HepG2 (cell line): ENCODE data around the gene TPST2. TPM values are rescaled to one million over a fixed set of nuclear protein-coding genes. Genes with fewer than 3 reads are reported as not detected.
A peak's percentile ranks its signal among the peaks of the same experiment; 100 is the strongest.

Experiments used
- ATF5 ChIP-seq: sonication (generic); formaldehyde crosslinking; IDR thresholded peaks from 2 replicates; pipeline ENCODE4 v1.4.0; 2020; ENCODE audit warnings: mild to moderate bottlenecking, low read depth, missing genetic modification reagents
- ETV5 ChIP-seq: IDR thresholded peaks from 2 replicates; pipeline ENCODE4 v1.6.1; 2018; ENCODE audit warnings: missing biosample characterization, missing genetic modification reagents, inconsistent platforms, borderline replicate concordance
- GTF2F1 ChIP-seq: fragments of 150-350 bp; IDR thresholded peaks from 2 replicates; pipeline ENCODE4 v1.6.1; 2014; ENCODE audit warnings: low read length
- IKZF4 ChIP-seq: sonication (generic); formaldehyde crosslinking; IDR thresholded peaks from 2 replicates; pipeline ENCODE4 v1.5.1; 2020; ENCODE audit warnings: borderline replicate concordance, mild to moderate bottlenecking, low read depth, missing genetic modification reagents; ENCODE audit errors: not compliant biosample characterization
- IRX3 ChIP-seq: sonication (generic); formaldehyde crosslinking; IDR thresholded peaks from 2 replicates; pipeline ENCODE4 v1.8.1; 2023; ENCODE audit warnings: mild to moderate bottlenecking, low read depth, missing genetic modification reagents, borderline replicate concordance
- KAT7 ChIP-seq: IDR thresholded peaks from 2 replicates; pipeline ENCODE4 v1.6.1; 2018; ENCODE audit warnings: borderline replicate concordance, missing compliant biosample characterization
- KMT2B ChIP-seq: IDR thresholded peaks from 2 replicates; pipeline ENCODE4 v1.6.1; 2016; ENCODE audit warnings: missing genetic modification reagents, missing compliant biosample characterization
- MAFG ChIP-seq: sonication (generic); formaldehyde crosslinking; IDR thresholded peaks from 2 replicates; pipeline ENCODE4 v1.5.1; 2020; ENCODE audit warnings: mild to moderate bottlenecking, missing genetic modification reagents
- NFKBIZ ChIP-seq: IDR thresholded peaks from 2 replicates; pipeline ENCODE4 v1.6.1; 2018; ENCODE audit warnings: missing genetic modification reagents, missing compliant biosample characterization
- NR2F6 ChIP-seq, 2 experiments: IDR thresholded peaks; 2 replicates each; pipeline ENCODE4 v1.6.1; 2016; ENCODE audit warnings: antibody characterized with exemption in 1 of 2, mild to moderate bottlenecking in 1 of 2
- PPARG ChIP-seq: conservative IDR thresholded peaks from 2 replicates; pipeline ENCODE4 v1.6.1; 2016; ENCODE audit warnings: missing biosample characterization, missing genetic modification reagents
- PRPF4 ChIP-seq: fragments of 200-400 bp; formaldehyde crosslinking; IDR thresholded peaks from 2 replicates; pipeline ENCODE4 v1.6.1; 2016; ENCODE audit warnings: low read length, low read depth; ENCODE audit not compliant: poor library complexity, severe bottlenecking
- RAD21 ChIP-seq: fragments of 450-650 bp; formaldehyde crosslinking; IDR thresholded peaks from 2 replicates; pipeline ENCODE4 v1.5.0; 2020; ENCODE audit warnings: mild to moderate bottlenecking
- REPIN1 ChIP-seq: sonication (generic); formaldehyde crosslinking; IDR thresholded peaks from 2 replicates; pipeline ENCODE4 v1.8.0; 2022; ENCODE audit warnings: missing genetic modification reagents, low read depth, mild to moderate bottlenecking, borderline replicate concordance
- RFX5 ChIP-seq: IDR thresholded peaks from 2 replicates; pipeline ENCODE4 v1.6.1; 2011; ENCODE audit warnings: low read depth, low read length, improper control_type of control experiment
- STAG1 ChIP-seq: sonication (generic); formaldehyde crosslinking; IDR thresholded peaks from 2 replicates; pipeline ENCODE4 v1.4.0; 2020; ENCODE audit warnings: missing genetic modification reagents
- SYNCRIP ChIP-seq: fragments of 200-400 bp; formaldehyde crosslinking; IDR thresholded peaks from 2 replicates; pipeline ENCODE4 v1.6.1; 2018; ENCODE audit warnings: mild to moderate bottlenecking, low read depth, low read length; ENCODE audit not compliant: insufficient read depth
- ZC3H13 ChIP-seq: sonication (generic); formaldehyde crosslinking; IDR thresholded peaks from 2 replicates; pipeline ENCODE4 v1.8.1; 2023; ENCODE audit warnings: mild to moderate bottlenecking, missing genetic modification reagents, moderate library complexity
- ZMYM3 ChIP-seq: sonication (generic); formaldehyde crosslinking; IDR thresholded peaks from 2 replicates; pipeline ENCODE4 v1.5.1; 2020; ENCODE audit warnings: mild to moderate bottlenecking, missing genetic modification reagents
- ZNF383 ChIP-seq: sonication (generic); formaldehyde crosslinking; IDR thresholded peaks from 2 replicates; pipeline ENCODE4 v1.4.0; 2020; ENCODE audit warnings: missing genetic modification reagents, mild to moderate bottlenecking, borderline replicate concordance
- ZNF484 ChIP-seq: sonication (generic); formaldehyde crosslinking; IDR thresholded peaks from 2 replicates; pipeline ENCODE4 v1.5.1; 2020; ENCODE audit warnings: mild to moderate bottlenecking, low read depth, missing genetic modification reagents, borderline replicate concordance
- ZNF619 ChIP-seq: sonication (generic); formaldehyde crosslinking; IDR thresholded peaks from 2 replicates; pipeline ENCODE4 v1.4.0; 2020; ENCODE audit warnings: mild to moderate bottlenecking, missing genetic modification reagents
- ZNF737 ChIP-seq: sonication (generic); formaldehyde crosslinking; IDR thresholded peaks from 2 replicates; pipeline ENCODE4 v1.5.0; 2020; ENCODE audit warnings: missing genetic modification reagents, mild to moderate bottlenecking, borderline replicate concordance
- ZNF75D ChIP-seq: sonication (generic); formaldehyde crosslinking; IDR thresholded peaks from 2 replicates; pipeline ENCODE4 v1.8.1; 2023; ENCODE audit warnings: missing genetic modification reagents, mild to moderate bottlenecking, borderline replicate concordance
- polyA plus RNA-seq, 8 experiments: library from polyadenylated mRNA; depleted of rRNA in 3 of 8; stranded (reverse) in 7 of 8; unstranded in 1 of 8; fragments of >200 nt; fragmentation: Illumina TruSeq in 4 of 8; extraction: Trizol in 4 of 8; gene quantifications; 2 replicates each; pipeline versions ENCODE4 v1.2.1 to v1.2.3, GENCODE V29; 2011 to 2016; ENCODE audit warnings: low read depth in 4 of 8, missing spikeins in 1 of 8, mixed read lengths in 1 of 8; ENCODE audit not compliant: insufficient read depth in 1 of 8
- total RNA-seq, 5 experiments: library from RNA; depleted of rRNA; stranded (reverse); fragments of >200 nt; fragmentation: Illumina TruSeq; extraction: Trizol; gene quantifications; 2 replicates each; pipeline ENCODE4 v1.2.3, GENCODE V29; 2016; ENCODE audit warnings: low read depth in 1 of 5
- TF ChIP-seq, protein P1 (sequence below): sonication (generic); formaldehyde crosslinking; IDR thresholded peaks from 2 replicates; pipeline ENCODE4 v1.9.0; 2022; ENCODE audit warnings: low read depth, missing genetic modification reagents
- TF ChIP-seq, protein P2 (sequence below): sonication (generic); formaldehyde crosslinking; IDR thresholded peaks from 2 replicates; pipeline ENCODE4 v1.4.0; 2020; ENCODE audit warnings: missing genetic modification reagents, mild to moderate bottlenecking, borderline replicate concordance
- TF ChIP-seq, protein P3 (sequence below): sonication (generic); formaldehyde crosslinking; IDR thresholded peaks from 2 replicates; pipeline ENCODE4 v1.5.1; 2020; ENCODE audit warnings: missing genetic modification reagents, mild to moderate bottlenecking, borderline replicate concordance

TPST2 gene
- total and polyA plus RNA-seq, 2 of the 13 experiments (the other 11 are each of a cell fraction or from before 2014, with no cell fraction given) = 15.2 to 23.8 TPM

GRCh38 chr22:26588729-26589366 is 1.1 kb downstream of the TPST2 start (continued):
- TF ChIP-seq, protein P1, sequence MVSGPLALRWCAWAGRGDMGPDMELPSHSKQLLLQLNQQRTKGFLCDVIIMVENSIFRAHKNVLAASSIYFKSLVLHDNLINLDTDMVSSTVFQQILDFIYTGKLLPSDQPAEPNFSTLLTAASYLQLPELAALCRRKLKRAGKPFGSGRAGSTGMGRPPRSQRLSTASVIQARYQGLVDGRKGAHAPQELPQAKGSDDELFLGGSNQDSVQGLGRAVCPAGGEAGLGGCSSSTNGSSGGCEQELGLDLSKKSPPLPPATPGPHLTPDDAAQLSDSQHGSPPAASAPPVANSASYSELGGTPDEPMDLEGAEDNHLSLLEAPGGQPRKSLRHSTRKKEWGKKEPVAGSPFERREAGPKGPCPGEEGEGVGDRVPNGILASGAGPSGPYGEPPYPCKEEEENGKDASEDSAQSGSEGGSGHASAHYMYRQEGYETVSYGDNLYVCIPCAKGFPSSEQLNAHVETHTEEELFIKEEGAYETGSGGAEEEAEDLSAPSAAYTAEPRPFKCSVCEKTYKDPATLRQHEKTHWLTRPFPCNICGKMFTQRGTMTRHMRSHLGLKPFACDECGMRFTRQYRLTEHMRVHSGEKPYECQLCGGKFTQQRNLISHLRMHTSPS (CRISPR knock-in tag) = no peak
- no peak for TF ChIP-seq ZNF484 (CRISPR knock-in tag)
- TF ChIP-seq ZNF737 (CRISPR knock-in tag) = no peak
- TF ChIP-seq ATF5 = no peak
- TF ChIP-seq RAD21 (CRISPR knock-in tag) = no peak
- no peak for TF ChIP-seq STAG1 (CRISPR knock-in tag)
- no peak for TF ChIP-seq RFX5
- no peak for TF ChIP-seq PRPF4
- TF ChIP-seq, protein P2, sequence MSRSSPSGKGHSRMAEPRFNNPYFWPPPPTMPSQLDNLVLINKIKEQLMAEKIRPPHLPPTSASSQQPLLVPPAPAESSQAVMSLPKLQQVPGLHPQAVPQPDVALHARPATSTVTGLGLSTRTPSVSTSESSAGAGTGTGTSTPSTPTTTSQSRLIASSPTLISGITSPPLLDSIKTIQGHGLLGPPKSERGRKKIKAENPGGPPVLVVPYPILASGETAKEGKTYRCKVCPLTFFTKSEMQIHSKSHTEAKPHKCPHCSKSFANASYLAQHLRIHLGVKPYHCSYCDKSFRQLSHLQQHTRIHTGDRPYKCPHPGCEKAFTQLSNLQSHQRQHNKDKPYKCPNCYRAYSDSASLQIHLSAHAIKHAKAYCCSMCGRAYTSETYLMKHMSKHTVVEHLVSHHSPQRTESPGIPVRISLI (CRISPR knock-in tag) = no peak
- no peak for TF ChIP-seq ZC3H13 (CRISPR knock-in tag)
- TF ChIP-seq ZNF75D = no peak
- TF ChIP-seq ZNF383 = no peak
- no peak for TF ChIP-seq IRX3 (CRISPR knock-in tag)
- TF ChIP-seq REPIN1 (CRISPR knock-in tag) = no peak
- TF ChIP-seq PPARG = 0 out of 2 replicates have a peak, but pooled peaks have one; percentile 16
- no peak for TF ChIP-seq ZNF619 (CRISPR knock-in tag)
- no peak for TF ChIP-seq MAFG (CRISPR knock-in tag)
- TF ChIP-seq ZMYM3 = peak; percentile 55; the same call in 1 of the 2 replicates
- no peak for TF ChIP-seq IKZF4 (CRISPR knock-in tag)
- peak; percentile 16; the same call in 1 of the 2 replicates for TF ChIP-seq NR2F6 (IDR thresholded peaks at IDR 0.05)
- peak; percentile 35; the same call in 1 of the 2 replicates for TF ChIP-seq NR2F6 (CRISPR knock-in tag; IDR thresholded peaks at IDR 0.05)
- no peak for TF ChIP-seq ETV5
- TF ChIP-seq, protein P3, sequence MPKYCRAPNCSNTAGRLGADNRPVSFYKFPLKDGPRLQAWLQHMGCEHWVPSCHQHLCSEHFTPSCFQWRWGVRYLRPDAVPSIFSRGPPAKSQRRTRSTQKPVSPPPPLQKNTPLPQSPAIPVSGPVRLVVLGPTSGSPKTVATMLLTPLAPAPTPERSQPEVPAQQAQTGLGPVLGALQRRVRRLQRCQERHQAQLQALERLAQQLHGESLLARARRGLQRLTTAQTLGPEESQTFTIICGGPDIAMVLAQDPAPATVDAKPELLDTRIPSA (CRISPR knock-in tag) = no peak
- TF ChIP-seq KMT2B (CRISPR knock-in tag) = no peak
- TF ChIP-seq GTF2F1 = no peak
- TF ChIP-seq NFKBIZ (CRISPR knock-in tag) = no peak
- 0 out of 2 replicates have a peak, but pooled peaks have one; percentile 14 for TF ChIP-seq KAT7 (CRISPR knock-in tag)
- no peak for TF ChIP-seq SYNCRIP
